HCT116 (cell line): ENCODE data around the gene EPC1. TPM values are rescaled to one million over a fixed set of nuclear protein-coding genes. Genes with fewer than 3 reads are reported as not detected.

Experiments used
- ATAC-seq: fragments of 200-7000 bp; cut with Tn5 transposase; 2 replicates; pipeline ENCODE4 v1.9.1; 2020; ENCODE audit warnings: mild to moderate bottlenecking, moderate library complexity
- BruUV-seq: library from RNA; stranded (reverse); fragments of 400-500 nt; replicated peaks from 2 replicates; lab custom pipeline; 2021; lab: Mats Ljungman, UMichigan
- CTCF ChIA-PET: fragments of 300-600 bp; sonication (Branson Sonifier 250); formaldehyde crosslinking; loops from one replicate; lab custom pipeline; 2021; ENCODE audit warnings: antibody characterized with exemption; lab: Charles Lee
- POLR2A ChIA-PET: fragments of 300-600, 350-600 bp; sonication (Branson Sonifier 250); formaldehyde crosslinking; loops from one replicate; lab custom pipeline; 2021; ENCODE audit warnings: antibody characterized with exemption; lab: Charles Lee
- RAD21 ChIA-PET, 2 experiments: fragments of 300-600 bp; sonication (Branson Sonifier 250); formaldehyde crosslinking; loops; one replicate each; lab custom pipeline; 2023; ENCODE audit warnings: low total read pairs in 2 of 2; ENCODE audit not compliant: uncharacterized antibody in 2 of 2, unreplicated experiment in 2 of 2, low non-redundant PET in 1 of 2; lab: Charles Lee
- DNase-seq: peaks from one replicate; pipeline ENCODE4 v3.0.0-alpha.2; 2010; ENCODE audit warnings: low read depth, low spot score
- H2AFZ ChIP-seq: fragments of 200-600 bp; shearing (Covaris generic), sonication (generic); 2 replicates; pipeline ENCODE4 v1.6.1; 2017; ENCODE audit warnings: low read depth, mixed run types, mixed read lengths, antibody characterized with exemption, low read length; ENCODE audit not compliant: poor library complexity, severe bottlenecking
- H3K27ac ChIP-seq: 2 replicates; pipeline ENCODE4 v1.5.1; 2012; ENCODE audit warnings: low read depth, low read length
- H3K27me3 ChIP-seq: fragments of 200-600 bp; sonication (generic); 2 replicates; pipeline ENCODE4 v1.6.1; 2016; ENCODE audit warnings: mixed run types, low read length, mixed read lengths; ENCODE audit not compliant: insufficient read depth
- H3K36me3 ChIP-seq, 2 experiments: fragments of 200-500 bp in 1 of 2; fragments of 200-600 bp in 1 of 2; sonication (Bioruptor generic) in 1 of 2; sonication (generic) in 1 of 2; 2 replicates each; pipeline versions ENCODE4 v1.5.1 to v1.6.1; 2014 to 2016; ENCODE audit warnings: low read length in 2 of 2, inconsistent platforms in 1 of 2, mixed read lengths in 1 of 2, mixed run types in 1 of 2; ENCODE audit not compliant: insufficient read depth in 2 of 2, control insufficient read depth in 1 of 2
- H3K4me1 ChIP-seq, 2 experiments: fragments of 200-600 bp in 1 of 2; sonication (generic) in 1 of 2; 2 replicates each; pipeline versions ENCODE4 v1.5.1 to v1.6.1; 2012 to 2017; ENCODE audit warnings: low read length in 2 of 2, inconsistent platforms in 1 of 2, mild to moderate bottlenecking in 1 of 2, mixed read lengths in 1 of 2, mixed run types in 1 of 2, moderate library complexity in 1 of 2; ENCODE audit not compliant: insufficient read depth in 2 of 2, control insufficient read depth in 1 of 2
- H3K4me2 ChIP-seq: fragments of 200-600 bp; sonication (generic); 2 replicates; pipeline ENCODE4 v1.6.1; 2017; ENCODE audit warnings: mixed run types, low read length, mixed read lengths
- H3K4me3 ChIP-seq, 2 experiments: fragments of 200-600 bp in 1 of 2; sonication (generic) in 1 of 2; replicated peaks in 1 of 2; 2 replicates each; pipeline ENCODE4 v1.5.1; 2011 to 2016; ENCODE audit warnings: low read length in 2 of 2, control low read depth in 1 of 2, low read depth in 1 of 2, mild to moderate bottlenecking in 1 of 2, mixed read lengths in 1 of 2, mixed run types in 1 of 2
- H3K79me2 ChIP-seq: fragments of 200-600 bp; sonication (generic); 2 replicates; pipeline ENCODE4 v1.6.1; 2017; ENCODE audit warnings: mild to moderate bottlenecking, mixed run types, low read length, moderate library complexity, mixed read lengths; ENCODE audit not compliant: insufficient read depth
- H3K9ac ChIP-seq: fragments of 200-600 bp; sonication (generic); 2 replicates; pipeline ENCODE4 v1.6.1; 2016; ENCODE audit warnings: low read length, mixed read lengths
- H3K9me2 ChIP-seq: fragments of 200-600 bp; sonication (generic), shearing (Covaris generic); 2 replicates; pipeline ENCODE4 v1.6.1; 2017; ENCODE audit warnings: mixed run types, mild to moderate bottlenecking, moderate library complexity; ENCODE audit not compliant: insufficient read depth
- H3K9me3 ChIP-seq, 2 experiments: fragments of 200-500 bp in 1 of 2; fragments of 200-600 bp in 1 of 2; sonication (Bioruptor generic) in 1 of 2; sonication (generic) in 1 of 2; 2 replicates each; pipeline ENCODE4 v1.6.1; 2014 to 2017; ENCODE audit warnings: low read length in 2 of 2, mixed read lengths in 2 of 2, inconsistent platforms in 1 of 2, low read depth in 1 of 2, mild to moderate bottlenecking in 1 of 2, mixed run types in 1 of 2, moderate library complexity in 1 of 2; ENCODE audit not compliant: control insufficient read depth in 1 of 2, insufficient read depth in 1 of 2
- H4K20me1 ChIP-seq: fragments of 200-600 bp; sonication (generic), shearing (Covaris generic); 2 replicates; pipeline ENCODE4 v1.6.1; 2017; ENCODE audit warnings: mixed run types, mild to moderate bottlenecking, moderate library complexity; ENCODE audit not compliant: insufficient read depth
- CEBPB ChIP-seq: IDR thresholded peaks from 2 replicates; pipeline ENCODE4 v1.6.1; 2012; ENCODE audit warnings: low read depth
- EGR1 ChIP-seq: IDR thresholded peaks from 2 replicates; pipeline ENCODE4 v1.6.1; 2012; ENCODE audit warnings: low read depth
- EZH2phosphoT487 ChIP-seq: fragments of 200-600 bp; IDR thresholded peaks from 2 replicates; pipeline ENCODE4 v1.6.1; 2018; ENCODE audit warnings: antibody characterized with exemption, borderline replicate concordance
- FOSL1 ChIP-seq: IDR thresholded peaks from 2 replicates; pipeline ENCODE4 v1.6.1; 2012; ENCODE audit warnings: low read depth
- JUND ChIP-seq: IDR thresholded peaks from 2 replicates; pipeline ENCODE4 v1.6.1; 2012
- POLR2A ChIP-seq: IDR thresholded peaks from 2 replicates; pipeline ENCODE4 v1.7.0; 2011; ENCODE audit warnings: borderline replicate concordance; ENCODE audit not compliant: insufficient read depth, insufficient read length; ENCODE audit errors: extremely low read depth
- POLR2AphosphoS5 ChIP-seq: IDR thresholded peaks from 2 replicates; pipeline ENCODE4 v1.6.1; 2011; ENCODE audit warnings: mild to moderate bottlenecking, low read depth, low read length, moderate library complexity
- RAD21 ChIP-seq: IDR thresholded peaks from 2 replicates; pipeline ENCODE4 v1.6.1; 2012; ENCODE audit warnings: low read depth, mild to moderate bottlenecking
- SIN3A ChIP-seq: IDR thresholded peaks from 2 replicates; pipeline ENCODE4 v1.6.1; 2012; ENCODE audit warnings: low read depth
- SP1 ChIP-seq: IDR thresholded peaks from 2 replicates; pipeline ENCODE4 v1.6.1; 2012; ENCODE audit warnings: low read depth
- SRF ChIP-seq: IDR thresholded peaks from 2 replicates; pipeline ENCODE4 v1.6.1; 2012; ENCODE audit warnings: low read depth
- TCF7L2 ChIP-seq: IDR thresholded peaks from 2 replicates; pipeline ENCODE4 v1.7.0; 2011; ENCODE audit warnings: borderline replicate concordance, inconsistent platforms; ENCODE audit not compliant: insufficient read depth, insufficient read length; ENCODE audit errors: extremely low read depth
- YY1 ChIP-seq: IDR thresholded peaks from 2 replicates; pipeline ENCODE4 v1.6.1; 2011; ENCODE audit warnings: low read length, low read depth, moderate library complexity, mild to moderate bottlenecking; ENCODE audit not compliant: insufficient replicate concordance; ENCODE audit errors: extremely low read depth
- ZFX ChIP-seq: fragments of 450-650 bp; IDR thresholded peaks from 2 replicates; pipeline ENCODE4 v1.6.1; 2017
- ZNF274 ChIP-seq: fragments of 200-500 bp; sonication (Bioruptor generic); IDR thresholded peaks from 2 replicates; pipeline ENCODE4 v1.6.1; 2014; ENCODE audit warnings: mild to moderate bottlenecking, low read depth, low read length, inconsistent platforms
- intact Hi-C: fragments of 100-400 bp; cut with micrococcal nuclease; formaldehyde crosslinking; loops from 2 replicates; pipeline ENCODE4 v1.10.0; 2022
- total RNA-seq: library from RNA; stranded (reverse); gene quantifications from one replicate; pipeline ENCODE4 v1.2.1, GENCODE V29; 2021; ENCODE audit not compliant: unreplicated experiment
- TF ChIP-seq, protein P1 (sequence below), 3 experiments: fragments of 200-600 bp in 1 of 3; sonication (generic) in 1 of 3; IDR thresholded peaks in 2 of 3; conservative IDR thresholded peaks in 1 of 3; 2 replicates each; pipeline ENCODE4 v1.5.1; 2012 to 2017; ENCODE audit warnings: low read depth in 2 of 3, low read length in 2 of 3, antibody characterized with exemption in 1 of 3, borderline replicate concordance in 1 of 3, control low read depth in 1 of 3, mild to moderate bottlenecking in 1 of 3, mixed read lengths in 1 of 3, mixed run types in 1 of 3, moderate library complexity in 1 of 3; ENCODE audit not compliant: insufficient read depth in 1 of 3
- TF ChIP-seq, protein P2 (sequence below): IDR thresholded peaks from 2 replicates; pipeline ENCODE4 v1.6.1; 2012; ENCODE audit warnings: low read depth

EPC1 gene
- total RNA-seq, 1 experiment from 2014 or later, result 20.1 TPM

DNA sequence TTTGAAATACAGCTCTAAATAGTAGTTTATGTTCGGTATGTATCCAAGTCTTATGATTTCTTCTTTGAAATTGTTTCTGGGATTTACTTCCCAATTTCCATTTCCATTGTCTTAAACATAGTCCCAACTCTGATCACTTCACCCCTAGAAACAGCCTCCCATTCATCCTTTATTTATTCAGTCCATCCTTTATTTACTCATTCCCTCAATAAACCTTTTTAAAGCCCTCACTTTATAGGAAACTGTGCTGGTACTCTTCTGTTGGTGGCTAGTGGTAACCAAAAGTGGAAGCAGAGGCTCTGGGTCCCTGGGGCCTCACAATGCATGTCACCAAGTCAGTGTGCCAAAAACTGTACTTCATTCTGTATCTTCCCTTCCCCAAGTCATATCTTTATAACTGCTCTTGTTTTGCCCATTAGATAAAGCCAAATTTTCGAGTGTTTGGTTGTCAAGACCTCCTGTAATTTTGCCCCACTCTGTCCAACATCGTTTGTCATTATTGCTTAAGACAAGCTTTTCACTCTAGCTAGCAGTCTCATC, 3.9 kb upstream of the EPC1 start (continued):
- TF ChIP-seq, protein P1, sequence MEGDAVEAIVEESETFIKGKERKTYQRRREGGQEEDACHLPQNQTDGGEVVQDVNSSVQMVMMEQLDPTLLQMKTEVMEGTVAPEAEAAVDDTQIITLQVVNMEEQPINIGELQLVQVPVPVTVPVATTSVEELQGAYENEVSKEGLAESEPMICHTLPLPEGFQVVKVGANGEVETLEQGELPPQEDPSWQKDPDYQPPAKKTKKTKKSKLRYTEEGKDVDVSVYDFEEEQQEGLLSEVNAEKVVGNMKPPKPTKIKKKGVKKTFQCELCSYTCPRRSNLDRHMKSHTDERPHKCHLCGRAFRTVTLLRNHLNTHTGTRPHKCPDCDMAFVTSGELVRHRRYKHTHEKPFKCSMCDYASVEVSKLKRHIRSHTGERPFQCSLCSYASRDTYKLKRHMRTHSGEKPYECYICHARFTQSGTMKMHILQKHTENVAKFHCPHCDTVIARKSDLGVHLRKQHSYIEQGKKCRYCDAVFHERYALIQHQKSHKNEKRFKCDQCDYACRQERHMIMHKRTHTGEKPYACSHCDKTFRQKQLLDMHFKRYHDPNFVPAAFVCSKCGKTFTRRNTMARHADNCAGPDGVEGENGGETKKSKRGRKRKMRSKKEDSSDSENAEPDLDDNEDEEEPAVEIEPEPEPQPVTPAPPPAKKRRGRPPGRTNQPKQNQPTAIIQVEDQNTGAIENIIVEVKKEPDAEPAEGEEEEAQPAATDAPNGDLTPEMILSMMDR (IDR thresholded peaks at IDR 0.05 in 2 of 3, conservative IDR thresholded peaks at IDR 0.05 in 1 of 3; ENCODE audit: borderline replicate concordance in 1 of 3, insufficient read depth in 1 of 3, low read depth in 2 of 3, low read length in 2 of 3), result no peak
- no peak for TF ChIP-seq FOSL1
- TF ChIP-seq POLR2A, result no peak
- no peak for TF ChIP-seq JUND
- TF ChIP-seq SIN3A, result no peak
- TF ChIP-seq CEBPB, result no peak
- no peak for TF ChIP-seq SP1
- no peak for TF ChIP-seq RAD21
- TF ChIP-seq YY1, result no peak

DNA sequence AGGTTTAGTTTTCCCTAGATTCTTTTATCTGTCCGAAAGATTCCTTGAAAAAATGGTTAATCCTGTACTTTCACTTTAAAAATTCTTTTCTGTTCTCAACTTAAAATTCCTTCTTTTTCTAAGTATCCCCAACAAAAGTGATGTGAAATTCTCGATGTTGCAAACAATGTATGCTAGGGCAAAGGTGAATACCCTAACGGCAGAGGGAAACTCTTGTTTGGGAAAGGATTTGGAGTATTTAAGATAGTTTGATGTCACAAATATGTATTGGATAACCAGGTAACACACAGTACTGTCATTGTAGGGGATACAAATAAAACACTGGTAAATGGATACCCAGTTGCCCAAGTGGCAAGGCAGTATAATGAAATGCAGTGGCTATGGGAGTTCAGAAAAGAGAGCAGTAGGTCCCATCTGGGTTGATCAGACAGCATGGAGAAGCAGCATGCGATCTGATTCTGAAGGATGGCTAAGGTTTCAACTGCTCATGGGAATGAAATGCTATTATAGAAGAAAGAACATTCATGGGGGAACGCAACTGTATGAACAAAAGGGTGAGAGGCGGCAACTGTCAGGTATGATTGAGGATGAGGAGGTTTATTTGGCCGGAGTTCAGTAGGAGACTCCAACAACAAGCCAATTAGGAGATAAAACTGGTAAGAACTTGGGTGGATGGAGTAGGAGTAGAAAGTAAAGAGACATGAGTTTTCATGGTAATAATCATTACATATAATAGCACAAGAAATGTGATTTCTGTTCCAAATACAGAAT, 3.2 kb upstream of the EPC1 start:
- Histone ChIP-seq H2AFZ (no peak overlapping the region), H3K4me2 (no peak overlapping the region), H3K9me3 (no peaks in the 10 kb centered on the region), H3K79me2 (peaks cover 9% of the 10 kb centered on the region), H3K9ac (no peak overlapping the region), H3K27ac (no peak overlapping the region), H3K4me3 (no peak overlapping the region), H3K9me2 (no peaks in the 10 kb centered on the region), H3K27me3 (no peaks in the 10 kb centered on the region), H4K20me1 (no peaks in the 10 kb centered on the region), H3K4me1 (peaks cover 4 to 17% of the 10 kb centered on the region in 2 experiments; a peak in 3 of 4 replicates), H3K36me3 (no peaks in the 10 kb centered on the region)
- TF ChIP-seq SIN3A (no peak), EZH2phosphoT487 (no peak), POLR2AphosphoS5 (no peak), SP1 (no peak), POLR2A (no peak), EGR1 (no peak), ZFX (no peak), JUND (no peak), TCF7L2 (no peak), CEBPB (no peak), ZNF274 (no peak), SRF (no peak)
- TF ChIP-seq, protein P1 (IDR thresholded peaks at IDR 0.05 in 2 of 3, conservative IDR thresholded peaks at IDR 0.05 in 1 of 3; ENCODE audit: borderline replicate concordance in 1 of 3, insufficient read depth in 1 of 3, low read depth in 2 of 3, low read length in 2 of 3), result no peak
- TF ChIP-seq, protein P2, sequence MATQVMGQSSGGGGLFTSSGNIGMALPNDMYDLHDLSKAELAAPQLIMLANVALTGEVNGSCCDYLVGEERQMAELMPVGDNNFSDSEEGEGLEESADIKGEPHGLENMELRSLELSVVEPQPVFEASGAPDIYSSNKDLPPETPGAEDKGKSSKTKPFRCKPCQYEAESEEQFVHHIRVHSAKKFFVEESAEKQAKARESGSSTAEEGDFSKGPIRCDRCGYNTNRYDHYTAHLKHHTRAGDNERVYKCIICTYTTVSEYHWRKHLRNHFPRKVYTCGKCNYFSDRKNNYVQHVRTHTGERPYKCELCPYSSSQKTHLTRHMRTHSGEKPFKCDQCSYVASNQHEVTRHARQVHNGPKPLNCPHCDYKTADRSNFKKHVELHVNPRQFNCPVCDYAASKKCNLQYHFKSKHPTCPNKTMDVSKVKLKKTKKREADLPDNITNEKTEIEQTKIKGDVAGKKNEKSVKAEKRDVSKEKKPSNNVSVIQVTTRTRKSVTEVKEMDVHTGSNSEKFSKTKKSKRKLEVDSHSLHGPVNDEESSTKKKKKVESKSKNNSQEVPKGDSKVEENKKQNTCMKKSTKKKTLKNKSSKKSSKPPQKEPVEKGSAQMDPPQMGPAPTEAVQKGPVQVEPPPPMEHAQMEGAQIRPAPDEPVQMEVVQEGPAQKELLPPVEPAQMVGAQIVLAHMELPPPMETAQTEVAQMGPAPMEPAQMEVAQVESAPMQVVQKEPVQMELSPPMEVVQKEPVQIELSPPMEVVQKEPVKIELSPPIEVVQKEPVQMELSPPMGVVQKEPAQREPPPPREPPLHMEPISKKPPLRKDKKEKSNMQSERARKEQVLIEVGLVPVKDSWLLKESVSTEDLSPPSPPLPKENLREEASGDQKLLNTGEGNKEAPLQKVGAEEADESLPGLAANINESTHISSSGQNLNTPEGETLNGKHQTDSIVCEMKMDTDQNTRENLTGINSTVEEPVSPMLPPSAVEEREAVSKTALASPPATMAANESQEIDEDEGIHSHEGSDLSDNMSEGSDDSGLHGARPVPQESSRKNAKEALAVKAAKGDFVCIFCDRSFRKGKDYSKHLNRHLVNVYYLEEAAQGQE, result no peak
- POLR2A ChIA-PET, result no interaction called here
- no TSS peak for BruUV-seq
- intact Hi-C loops, result loop anchor here (5.0 kb wide), 1 partner anchor 657 kb away; no protein-coding TSS in a partner anchor
- CTCF ChIA-PET, result no interaction called here
- ATAC-seq, result no peak
- no peak for DNase-seq
- RAD21 ChIA-PET, result no interaction called here
